HG02642 (cell line): ENCODE data around the gene PIP5K1A.
"Not testable (repeated sequence)": the region's sequence is repeated elsewhere in the genome, so short reads cannot be mapped to it uniquely, and the experiment has no call there.

Experiments
- ATAC-seq: cut with Tn5 transposase; IDR thresholded peaks from one replicate; pipeline ENCODE4 v1.9.1; 2021; ENCODE audit warnings: mild to moderate bottlenecking; ENCODE audit not compliant: unreplicated experiment, poor library complexity

PIP5K1A gene

DNA sequence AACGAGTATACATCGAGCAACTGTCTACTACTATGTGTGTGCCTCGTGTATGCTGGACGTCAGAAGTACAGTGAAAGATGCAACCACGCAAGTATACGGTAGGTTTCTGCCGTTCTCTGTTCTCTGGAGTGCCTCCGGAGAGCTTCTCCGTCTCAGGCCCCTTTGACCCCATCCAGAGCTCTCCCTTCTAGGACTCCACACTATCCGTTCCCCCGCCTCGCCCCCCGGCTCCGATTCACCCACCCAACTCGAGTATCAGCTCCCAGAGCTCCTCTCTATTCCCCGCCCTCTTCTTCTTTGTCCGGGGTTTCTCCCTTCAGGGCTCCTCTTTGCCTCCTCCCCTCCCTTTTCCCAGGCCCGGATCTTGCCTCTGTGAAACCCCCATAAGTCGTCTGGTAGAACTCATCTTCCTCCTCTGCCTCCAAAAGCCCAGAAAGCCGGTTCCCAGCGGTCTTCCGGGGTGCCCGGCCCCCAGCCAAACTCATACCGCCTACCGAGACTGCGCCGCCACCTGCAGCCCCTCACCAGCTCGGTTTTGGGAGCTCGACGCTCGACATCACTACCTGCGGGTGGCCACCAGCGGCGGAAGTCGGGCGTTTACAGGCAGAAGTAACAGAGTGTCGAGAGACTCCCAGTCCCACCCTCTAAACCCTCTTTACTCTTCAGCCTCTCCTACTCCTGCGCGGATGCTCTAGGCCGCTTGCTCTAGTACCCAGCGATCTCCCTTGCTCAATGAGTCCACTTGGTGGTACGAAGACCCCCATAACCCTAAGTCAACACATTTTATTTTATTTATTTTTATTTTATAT, 8.5 kb upstream of the PIP5K1A start, which contains the start of gene VPS72:
VPS72 (minus strand) TSS at position 561 of the 809 bp plus-strand sequence; CDS start at position 485, 76 bp downstream.
- ATAC-seq: peak; percentile 85

DNA sequence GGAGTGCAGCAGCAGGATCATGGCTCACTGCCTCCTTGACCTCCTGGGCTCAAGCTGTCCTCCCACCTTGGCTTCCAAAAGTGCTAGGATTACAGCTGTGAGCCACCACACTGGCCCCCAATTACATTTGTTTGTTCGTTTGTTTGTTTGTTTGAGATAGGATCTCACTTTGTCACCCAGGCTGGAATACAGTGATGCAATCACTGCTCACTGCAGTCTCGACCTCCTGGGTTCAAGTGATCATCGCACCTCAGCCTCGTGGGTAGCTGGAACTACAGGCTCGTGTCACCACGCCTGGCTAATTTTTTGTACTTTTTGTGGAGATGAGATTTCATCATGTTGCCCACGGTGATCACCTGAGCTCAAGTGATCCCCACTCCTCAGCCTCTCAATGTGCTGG, 6.3 kb upstream of the PIP5K1A start:
- ATAC-seq: no peak

DNA sequence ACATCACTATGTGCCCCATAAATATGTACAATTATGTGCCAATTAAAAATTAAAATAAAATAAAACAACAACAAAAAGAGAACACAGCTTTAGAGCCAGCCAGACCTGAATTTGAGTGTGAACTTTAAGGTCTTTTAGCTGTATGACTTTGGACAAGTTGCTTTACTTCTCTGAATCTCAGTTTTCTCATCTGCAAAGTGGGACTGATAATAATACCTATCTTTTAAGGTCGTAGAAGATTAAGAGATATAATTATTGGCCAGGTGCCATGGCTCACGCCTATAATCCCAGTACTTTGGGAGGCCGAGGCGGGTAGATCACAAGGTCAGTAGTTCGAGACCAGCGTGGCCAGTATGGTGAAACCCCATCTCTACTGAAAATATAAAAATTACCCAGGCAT, 5.0 kb upstream of the PIP5K1A start:
- no peak for ATAC-seq

DNA sequence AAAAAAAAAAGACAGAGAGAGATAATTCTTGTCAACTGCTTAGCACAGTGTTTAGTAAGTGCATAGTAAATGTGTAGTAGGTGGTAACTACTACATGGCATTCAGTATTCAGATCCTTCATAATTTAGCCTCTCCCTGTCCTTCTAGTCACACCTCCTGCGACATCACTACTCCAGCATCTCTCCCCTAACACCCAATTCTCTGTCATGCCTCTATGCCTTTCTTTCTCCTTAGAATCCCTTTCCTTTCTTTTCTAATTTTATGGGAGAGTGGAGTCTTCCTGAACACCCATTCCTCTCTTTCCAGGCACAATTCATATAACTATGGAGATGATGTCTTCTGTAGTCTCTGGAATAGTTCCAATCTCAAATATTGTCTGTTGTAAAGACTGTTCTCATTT, 4.5 kb upstream of the PIP5K1A start:
- no peak for ATAC-seq

DNA sequence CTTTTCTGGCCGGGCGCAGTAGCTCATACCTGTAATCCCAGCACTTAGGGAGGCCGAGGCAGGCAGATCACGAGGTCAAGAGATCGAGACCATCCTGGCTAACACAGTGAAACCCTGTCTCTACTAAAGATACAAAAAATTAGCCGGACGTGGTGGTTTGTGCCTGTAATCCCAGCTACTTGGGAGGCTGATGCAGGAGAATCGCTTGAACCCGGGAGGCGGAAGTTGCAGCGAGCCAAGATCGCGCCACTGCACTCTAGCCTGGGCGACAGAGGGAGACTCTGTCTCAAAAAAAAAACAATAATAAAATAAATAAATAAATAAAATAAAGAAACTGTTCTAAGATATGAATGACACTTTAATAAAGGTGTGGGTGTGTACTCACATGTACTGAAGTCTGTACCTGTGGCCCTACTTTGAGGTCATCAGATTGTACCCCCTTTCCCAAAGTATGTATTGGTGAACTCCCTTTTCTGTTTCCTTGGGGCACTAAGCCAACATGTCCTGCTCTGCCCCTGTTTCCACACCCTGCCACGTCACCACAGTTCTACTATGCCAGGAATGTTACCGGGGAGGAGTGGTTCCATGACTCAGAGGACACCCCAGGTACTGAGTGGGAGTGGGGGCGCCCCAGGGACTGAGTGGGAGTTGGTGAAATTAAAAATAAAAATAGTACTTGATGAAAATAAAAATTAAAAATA, 3.3 kb upstream of the PIP5K1A start:
- ATAC-seq: not testable (repeated sequence)

DNA sequence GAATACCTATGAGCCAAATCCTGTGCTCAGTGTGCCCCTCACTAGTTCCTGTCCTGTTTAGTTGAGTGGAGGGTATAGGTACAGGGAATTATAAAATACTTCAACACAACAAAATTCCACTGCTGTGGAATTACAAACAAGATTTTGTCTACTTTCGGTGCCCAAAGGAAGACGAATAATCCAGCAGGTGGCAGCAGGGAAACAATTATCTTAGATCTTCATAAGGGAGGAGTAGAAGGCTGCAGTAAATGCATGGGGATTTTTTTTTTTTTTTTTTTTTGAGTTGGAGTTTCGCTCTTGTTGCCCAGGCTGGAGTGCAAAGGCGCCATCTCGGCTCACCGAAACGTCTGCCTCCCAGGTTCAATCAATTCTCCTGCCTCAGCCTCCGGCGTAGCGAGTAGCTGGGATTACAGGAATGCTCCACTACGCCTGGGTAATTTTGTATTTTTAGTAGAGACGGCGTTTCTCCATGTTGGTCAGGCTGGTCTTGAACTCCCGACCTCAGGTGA, 2.0 kb upstream of the PIP5K1A start:
- no peak for ATAC-seq

DNA sequence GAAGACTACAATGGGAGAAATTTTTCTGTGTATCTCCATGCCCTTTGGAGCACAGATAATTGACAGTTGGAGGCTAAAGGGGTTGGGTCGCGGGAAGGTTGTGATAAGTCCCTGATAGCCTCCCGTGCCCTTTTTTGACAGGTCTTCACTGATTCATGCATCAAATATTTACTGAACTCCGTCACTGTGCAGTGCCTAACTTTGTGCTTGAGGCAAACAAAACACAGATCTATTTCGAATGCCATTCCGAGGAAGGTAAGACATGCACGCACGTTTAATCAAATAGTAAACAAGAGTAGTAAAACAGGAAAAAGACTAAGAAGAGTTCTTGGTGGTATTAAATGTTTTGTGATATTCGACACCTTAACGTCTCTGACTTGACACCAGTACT, 494 bp upstream of the PIP5K1A start:
- no peak for ATAC-seq

DNA sequence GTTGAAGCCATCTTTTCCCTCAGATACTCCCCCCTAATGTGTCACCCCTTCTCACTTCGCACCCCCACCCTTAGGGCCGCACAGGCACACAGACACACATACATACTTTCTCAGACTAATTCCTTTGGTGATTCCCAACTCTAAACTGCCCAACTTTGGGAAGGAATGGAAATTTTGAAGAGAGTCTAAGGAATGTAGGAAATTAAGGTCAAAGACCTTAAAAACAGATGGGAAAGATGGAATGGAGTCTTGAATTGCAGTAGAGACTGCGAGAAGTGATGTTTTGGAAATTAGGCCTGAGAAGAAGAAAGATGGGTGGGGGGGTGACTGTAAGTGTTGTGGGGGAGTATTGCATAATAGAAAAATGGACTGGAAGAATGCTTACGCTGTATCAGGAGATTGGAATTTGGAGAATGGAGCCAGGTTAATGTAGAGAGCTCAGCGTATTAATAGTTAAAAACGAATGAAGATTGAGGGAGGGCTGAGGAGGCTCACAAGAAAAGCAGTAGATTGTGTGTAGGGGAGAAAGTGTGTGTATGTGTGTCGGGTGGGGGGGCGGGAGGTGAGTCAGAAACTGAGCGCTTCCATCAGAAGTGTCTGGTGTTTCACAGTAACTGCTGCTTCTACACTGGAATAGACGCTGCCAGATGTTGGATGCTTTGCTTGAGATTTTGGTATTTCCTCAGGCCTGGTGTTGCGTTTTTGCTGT, 1.7 kb downstream of the PIP5K1A start:
- ATAC-seq: no peak

DNA sequence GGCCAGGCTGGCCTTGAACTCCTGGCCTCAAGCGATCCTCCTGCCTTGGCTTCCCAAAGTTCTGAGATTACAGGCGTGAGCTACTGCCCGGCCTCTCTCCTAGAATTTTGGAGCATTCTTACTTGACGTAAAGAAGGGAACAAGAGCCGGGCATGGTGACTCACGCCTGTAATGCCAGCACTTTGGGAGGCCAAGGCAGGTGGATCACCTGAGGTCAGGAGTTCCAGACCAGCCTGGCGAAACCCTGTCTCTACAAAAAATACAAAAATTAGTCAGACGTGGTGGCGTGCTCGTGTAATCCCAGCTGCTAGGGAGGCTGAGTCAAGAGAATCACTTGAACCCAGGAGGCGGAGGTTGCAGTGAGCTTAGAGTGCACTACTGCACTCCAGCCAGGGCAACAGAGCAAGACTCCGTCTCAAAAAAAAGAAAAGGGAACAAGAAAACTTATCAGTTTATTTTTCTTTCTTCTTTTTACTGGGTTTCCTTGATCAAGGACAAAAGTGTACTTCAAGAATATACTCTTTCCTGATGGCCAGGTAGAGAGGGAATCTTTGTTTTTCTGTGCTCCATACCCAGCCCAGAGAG, 7.1 kb downstream of the PIP5K1A start:
- ATAC-seq: not testable (repeated sequence)

DNA sequence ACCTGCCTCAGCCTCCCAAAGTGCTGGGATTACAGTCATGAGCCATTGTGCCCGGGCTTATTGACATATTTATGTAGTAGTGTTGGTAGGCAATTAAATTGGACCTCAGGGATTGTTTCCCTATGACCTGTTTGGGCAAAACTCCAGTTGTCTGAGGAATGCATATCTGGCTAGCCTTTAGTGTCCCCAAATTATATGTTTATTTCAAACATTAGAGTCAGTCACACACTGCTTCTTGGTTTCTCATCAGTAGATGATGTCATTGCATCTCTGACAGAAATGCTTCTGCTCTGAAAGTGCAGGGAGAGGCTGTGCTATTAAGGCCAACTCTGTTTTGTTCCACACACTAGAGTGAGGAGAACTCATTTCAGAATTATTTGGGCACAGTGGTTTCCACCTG, 12.5 kb downstream of the PIP5K1A start:
- ATAC-seq: no peak

DNA sequence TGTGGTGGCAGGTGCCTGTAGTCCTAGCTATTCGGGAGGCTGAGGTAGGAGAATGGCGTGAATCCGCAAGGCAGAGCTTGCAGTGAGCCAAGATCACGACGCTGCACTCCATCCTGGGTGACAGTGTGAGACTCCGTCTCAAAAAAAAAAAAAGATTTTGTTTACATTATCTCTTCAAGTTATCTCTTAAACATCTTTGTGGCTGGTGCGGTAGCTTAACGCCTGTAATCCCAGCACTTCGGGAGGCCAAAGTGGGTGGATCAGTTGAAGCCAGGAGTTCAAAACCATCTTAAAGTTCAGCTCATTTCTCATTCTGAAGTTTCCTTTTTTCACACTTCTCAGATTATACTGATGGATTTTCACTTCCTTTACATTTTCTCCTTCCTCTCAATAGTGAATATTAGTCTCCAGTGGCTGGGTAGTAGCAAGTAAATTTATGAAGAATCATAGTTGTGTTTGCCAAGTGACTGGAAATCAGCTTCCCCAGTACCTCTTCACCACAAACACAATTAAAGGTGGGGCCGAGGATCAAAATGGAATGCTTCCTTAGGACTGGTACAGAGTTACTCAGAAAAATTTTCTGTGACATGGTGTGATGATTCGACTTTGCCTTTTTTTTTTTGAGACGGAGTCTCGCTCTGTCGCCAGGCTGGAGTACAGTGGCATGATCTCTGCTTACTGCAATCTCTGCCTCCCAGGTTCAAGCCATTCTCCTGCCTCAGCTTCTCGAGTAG, 13.8 kb downstream of the PIP5K1A start:
- ATAC-seq: no peak

DNA sequence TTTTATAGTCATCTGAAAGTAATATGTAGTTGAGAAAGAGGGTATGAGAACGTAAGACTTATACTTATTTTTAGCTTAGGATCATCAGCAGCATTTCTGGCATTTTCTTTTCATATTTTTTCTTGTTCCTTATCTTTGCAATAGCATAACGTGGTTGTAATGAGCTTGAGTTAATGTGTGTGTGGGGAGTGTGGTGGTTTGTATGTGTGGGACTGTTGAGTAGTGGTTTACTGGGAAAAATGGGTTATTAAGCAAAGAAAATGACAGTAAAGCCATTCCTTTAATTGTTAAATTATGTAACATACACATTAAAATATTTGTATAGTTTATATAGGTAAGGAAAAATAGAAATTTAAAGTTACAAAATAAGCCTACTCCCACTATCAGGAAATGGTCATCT, 15.2 kb downstream of the PIP5K1A start:
- ATAC-seq: no peak

DNA sequence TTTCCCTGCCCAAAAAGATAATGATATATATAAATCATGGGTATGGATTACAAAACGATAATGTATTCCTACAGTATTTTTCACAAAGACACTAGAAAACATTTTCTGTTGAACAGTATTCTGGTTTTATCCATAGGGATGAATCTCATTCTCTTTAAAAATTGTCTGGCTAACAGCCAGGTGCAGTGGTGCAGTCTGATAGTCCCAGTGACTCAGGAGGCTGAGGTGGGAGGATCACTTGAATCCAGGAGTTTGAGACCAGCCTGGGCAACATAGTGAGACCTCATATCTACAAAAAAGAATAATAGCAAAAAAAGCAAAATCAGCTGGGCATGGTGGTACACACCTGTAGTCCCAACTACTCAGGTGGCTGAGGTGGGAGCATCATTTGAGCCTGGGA, 23.3 kb downstream of the PIP5K1A start:
- ATAC-seq: no peak

DNA sequence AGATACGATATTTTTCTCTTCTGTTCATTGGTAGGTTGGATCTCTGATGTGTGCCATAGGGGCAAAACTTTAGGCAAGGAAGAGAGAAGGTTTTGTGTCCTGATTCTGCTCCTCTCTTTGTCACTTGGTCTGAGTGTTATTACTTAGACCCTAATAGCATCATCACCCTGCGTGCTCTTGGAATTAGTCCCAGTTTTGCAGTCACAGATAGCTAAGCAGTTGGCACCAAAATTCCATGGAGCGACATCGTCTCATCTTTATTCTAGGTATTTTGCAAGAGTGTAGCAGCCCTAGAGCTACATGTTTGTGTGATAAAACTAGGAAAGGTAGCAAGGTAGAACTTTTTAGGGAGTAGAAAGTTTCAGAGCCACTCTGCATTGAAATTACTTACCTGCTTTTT, 23.8 kb downstream of the PIP5K1A start:
- ATAC-seq: no peak

DNA sequence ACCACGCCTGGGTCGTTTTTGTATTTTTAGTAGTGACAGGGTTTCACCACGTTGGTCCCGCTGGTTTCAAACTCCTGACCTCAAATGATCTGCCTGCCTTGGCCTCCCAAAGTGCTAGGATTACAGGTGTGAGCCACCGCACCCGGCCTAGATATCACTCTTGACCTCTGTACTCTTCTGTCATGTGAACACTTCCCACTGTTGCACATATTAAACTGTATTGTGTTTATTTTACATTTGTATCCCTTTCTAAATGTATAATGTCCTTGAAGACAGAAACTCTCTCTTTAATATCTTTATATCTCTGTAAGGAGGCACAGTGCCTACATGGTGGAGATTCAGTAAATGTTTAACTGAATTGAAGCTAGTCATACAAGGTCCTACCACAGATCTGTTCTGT, 36.9 kb downstream of the PIP5K1A start:
- ATAC-seq: no peak

DNA sequence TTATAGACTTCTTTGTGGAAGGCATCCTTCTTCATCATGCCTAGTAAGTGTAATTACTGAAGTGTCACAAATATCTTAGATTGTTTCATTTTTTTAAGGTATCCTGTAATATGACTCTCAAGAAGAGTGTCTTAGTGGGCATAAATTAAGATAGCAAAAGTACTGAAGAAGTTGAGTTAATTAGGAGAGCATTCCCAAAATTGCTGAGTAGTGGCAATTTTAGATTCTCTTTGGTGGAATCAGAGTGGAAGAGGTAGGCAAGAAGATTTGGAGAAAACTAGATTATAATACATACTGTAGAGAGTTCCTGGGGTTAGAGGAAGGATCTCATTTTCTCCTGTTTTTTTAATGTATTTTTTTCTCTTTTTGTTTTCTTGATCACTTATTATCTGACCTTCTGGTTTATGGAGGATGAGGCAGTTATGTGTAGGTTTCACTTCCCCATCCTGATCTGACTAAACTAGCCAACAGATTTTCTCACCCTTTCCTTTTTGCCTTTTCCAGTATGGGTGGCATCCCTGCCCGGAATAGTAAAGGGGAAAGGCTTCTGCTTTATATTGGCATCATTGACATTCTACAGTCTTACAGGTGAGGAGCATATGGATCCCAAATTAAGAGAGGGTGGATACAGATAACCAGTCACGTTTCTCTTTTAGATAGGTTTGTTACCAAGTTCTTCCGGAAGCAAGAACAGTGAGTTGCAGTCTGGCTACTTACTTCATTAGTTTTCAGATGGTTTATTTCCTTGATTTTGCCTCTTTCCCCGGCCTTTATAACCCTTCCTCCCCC, 39.5 kb downstream of the PIP5K1A start:
- ATAC-seq: no peak

DNA sequence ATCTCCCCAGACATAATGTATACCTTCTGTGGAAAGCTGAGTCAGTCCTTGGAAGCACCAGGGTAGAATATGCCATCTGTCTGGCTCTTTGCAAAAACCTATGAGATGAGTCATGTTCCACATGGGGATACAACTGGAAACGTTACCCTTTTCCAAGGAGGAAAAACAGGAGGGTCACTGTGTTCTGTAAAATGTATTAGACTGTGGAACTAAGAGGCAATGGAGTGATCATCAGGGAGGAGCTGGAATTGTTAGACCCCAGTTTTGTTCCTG, 40.1 kb downstream of the PIP5K1A start:
- no peak for ATAC-seq

DNA sequence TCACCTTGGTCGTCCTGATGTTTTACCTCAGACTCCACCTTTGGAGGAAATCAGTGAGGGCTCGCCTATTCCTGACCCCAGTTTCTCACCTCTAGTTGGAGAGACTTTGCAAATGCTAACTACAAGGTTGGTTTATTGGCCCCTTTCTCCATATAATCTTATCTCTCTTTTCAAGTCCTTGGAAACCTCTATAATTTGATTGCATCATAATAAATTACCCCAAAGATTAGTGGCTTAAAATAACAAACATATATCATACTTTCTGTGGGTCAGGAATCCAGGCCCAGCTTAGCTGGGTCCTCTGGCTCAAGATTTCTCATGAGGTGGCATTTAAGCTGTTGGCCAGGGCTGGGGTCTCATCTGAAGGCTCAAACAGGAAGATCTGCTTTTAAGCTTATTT, 44.1 kb downstream of the PIP5K1A start:
- ATAC-seq: no peak

DNA sequence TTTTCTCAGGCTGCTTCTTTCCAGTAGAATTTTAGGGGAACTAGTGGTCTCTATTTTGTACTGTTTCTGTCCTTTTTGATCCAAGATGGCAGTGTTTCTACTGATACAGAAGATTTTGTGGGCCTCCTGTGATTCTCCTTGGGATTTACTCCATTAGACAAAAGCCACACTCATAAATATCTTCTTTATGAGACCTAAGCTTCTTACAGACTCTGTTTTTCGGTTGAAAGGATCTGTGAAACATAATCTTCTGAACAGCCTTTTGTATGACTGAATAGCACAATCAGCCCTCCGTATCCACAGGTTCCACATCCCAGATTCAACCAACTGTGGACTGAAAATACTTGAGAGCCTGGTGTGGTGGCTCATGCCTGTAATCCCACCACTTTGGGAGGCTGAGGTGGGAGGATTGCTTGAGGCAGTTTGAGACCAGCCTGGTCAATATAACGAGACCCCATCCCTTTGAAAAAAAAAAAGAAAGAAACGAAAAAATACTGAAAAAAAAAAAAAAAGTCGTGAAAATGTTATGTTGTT, 45.4 kb downstream of the PIP5K1A start:
- no peak for ATAC-seq
